IMR-90 (cell line): ENCODE results near the gene AKR7A2. TPM values are rescaled to one million over a fixed set of nuclear protein-coding genes. Genes with fewer than 3 reads are reported as not detected.

Source experiments
- ATAC-seq: fragments of 200-7000 bp; cut with Tn5 transposase; 2 replicates; pipeline ENCODE4 v1.9.1; 2020; ENCODE audit warnings: low read depth, mild to moderate bottlenecking, moderate library complexity
- BruUV-seq: library from RNA; stranded (reverse); fragments of 400-500 nt; replicated peaks from 2 replicates; lab custom pipeline; 2021; lab: Mats Ljungman, UMichigan
- CTCF ChIA-PET: fragments of 300-600 bp; formaldehyde crosslinking; extraction: SDS; loops from one replicate; lab custom pipeline; 2021; ENCODE audit warnings: antibody characterized with exemption; lab: Yijun Ruan, JAX
- POLR2A ChIA-PET: fragments of 300-600 bp; sonication (Branson Sonifier 250); formaldehyde crosslinking; loops from one replicate; lab custom pipeline; 2022; ENCODE audit warnings: antibody characterized with exemption; ENCODE audit not compliant: unreplicated experiment; lab: Charles Lee
- DNase-seq: peaks from one replicate; pipeline ENCODE4 v3.0.0; 2013
- H2AFZ ChIP-seq: replicated peaks from 2 replicates; pipeline ENCODE3; 2013; ENCODE audit warnings: low read length, mild to moderate bottlenecking; ENCODE audit not compliant: poor library complexity
- H2AK5ac ChIP-seq: 2 replicates; pipeline ENCODE4 v1.6.1; 2013; ENCODE audit warnings: low read depth, low read length, inconsistent platforms
- H2AK9ac ChIP-seq: replicated peaks from 2 replicates; pipeline ENCODE3; 2013; ENCODE audit warnings: mild to moderate bottlenecking, low read depth, low read length, moderate library complexity; ENCODE audit not compliant: poor library complexity
- H2BK120ac ChIP-seq: 2 replicates; pipeline ENCODE4 v1.6.1; 2013; ENCODE audit warnings: low read depth, low read length, inconsistent platforms
- H2BK15ac ChIP-seq: 3 replicates; pipeline ENCODE4 v1.6.1; 2013; ENCODE audit warnings: low read depth, low read length, inconsistent platforms
- H2BK20ac ChIP-seq: 2 replicates; pipeline ENCODE4 v1.6.1; 2013; ENCODE audit warnings: low read depth, mild to moderate bottlenecking, inconsistent platforms, low read length, moderate library complexity
- H2BK5ac ChIP-seq: 2 replicates; pipeline ENCODE4 v1.6.1; 2013; ENCODE audit warnings: mild to moderate bottlenecking, low read depth, low read length, inconsistent platforms; ENCODE audit not compliant: poor library complexity, severe bottlenecking
- H3K14ac ChIP-seq: replicated peaks from 2 replicates; pipeline ENCODE4 v1.6.1; 2013; ENCODE audit warnings: low read depth, low read length, inconsistent platforms
- H3K18ac ChIP-seq: 2 replicates; pipeline ENCODE4 v1.6.1; 2013; ENCODE audit warnings: low read depth, low read length, control low read depth
- H3K23ac ChIP-seq: 2 replicates; pipeline ENCODE4 v1.6.1; 2013; ENCODE audit warnings: low read depth, low read length, inconsistent platforms
- H3K27ac ChIP-seq: 2 replicates; pipeline ENCODE4 v1.5.1; 2013; ENCODE audit warnings: mild to moderate bottlenecking, control low read depth, low read length; ENCODE audit not compliant: insufficient read depth
- H3K27me3 ChIP-seq: 2 replicates; pipeline ENCODE4 v1.6.1; 2013; ENCODE audit warnings: low read length; ENCODE audit not compliant: control insufficient read depth, insufficient read depth
- H3K36me3 ChIP-seq: 2 replicates; pipeline ENCODE4 v1.6.1; 2013; ENCODE audit warnings: low read length, mixed read lengths; ENCODE audit not compliant: control insufficient read depth, insufficient read depth
- H3K4ac ChIP-seq: 2 replicates; pipeline ENCODE4 v1.6.1; 2013; ENCODE audit warnings: low read depth, low read length, inconsistent platforms
- H3K4me1 ChIP-seq: 2 replicates; pipeline ENCODE4 v1.6.1; 2013; ENCODE audit warnings: low read length, mixed read lengths; ENCODE audit not compliant: control insufficient read depth, insufficient read depth
- H3K4me2 ChIP-seq: 2 replicates; pipeline ENCODE4 v1.6.1; 2013; ENCODE audit warnings: low read depth, mild to moderate bottlenecking, control low read depth, low read length, moderate library complexity
- H3K4me3 ChIP-seq: 2 replicates; pipeline ENCODE4 v1.5.1; 2013; ENCODE audit warnings: low read depth, mild to moderate bottlenecking, control low read depth, low read length, moderate library complexity; ENCODE audit not compliant: insufficient read depth
- H3K56ac ChIP-seq: 2 replicates; pipeline ENCODE4 v1.6.1; 2013; ENCODE audit warnings: low read length, inconsistent platforms; ENCODE audit not compliant: insufficient read depth; ENCODE audit errors: extremely low read depth
- H3K79me1 ChIP-seq, 2 experiments: 2 replicates each; pipeline ENCODE4 v1.6.1; 2013; ENCODE audit warnings: low read length in 2 of 2, inconsistent platforms in 1 of 2, low read depth in 1 of 2
- H3K9ac ChIP-seq: 2 replicates; pipeline ENCODE4 v1.6.1; 2013; ENCODE audit warnings: low read depth, low read length, control low read depth
- H3K9me1 ChIP-seq: 2 replicates; pipeline ENCODE4 v1.6.1; 2013; ENCODE audit warnings: low read length, inconsistent platforms; ENCODE audit not compliant: insufficient read depth
- H3K9me3 ChIP-seq: 2 replicates; pipeline ENCODE4 v1.6.1; 2013; ENCODE audit warnings: low read length; ENCODE audit not compliant: control insufficient read depth, insufficient read depth
- H4K20me1 ChIP-seq: 2 replicates; pipeline ENCODE4 v1.6.1; 2013; ENCODE audit warnings: low read length, inconsistent platforms; ENCODE audit not compliant: insufficient read depth
- H4K5ac ChIP-seq: 2 replicates; pipeline ENCODE4 v1.6.1; 2013; ENCODE audit warnings: mild to moderate bottlenecking, low read depth, low read length, control low read depth
- H4K8ac ChIP-seq, 2 experiments: 2 replicates each; pipeline ENCODE4 v1.6.1; 2013; ENCODE audit warnings: low read depth in 2 of 2, low read length in 2 of 2, control low read depth in 1 of 2, inconsistent platforms in 1 of 2
- H4K91ac ChIP-seq: 2 replicates; pipeline ENCODE4 v1.6.1; 2013; ENCODE audit warnings: low read depth, low read length, inconsistent platforms; ENCODE audit not compliant: insufficient read depth
- BHLHE40 ChIP-seq: fragments of 150-350 bp; IDR thresholded peaks from 2 replicates; pipeline ENCODE4 v1.6.1; 2016; ENCODE audit warnings: mild to moderate bottlenecking, low read depth, low read length
- CEBPB ChIP-seq: IDR thresholded peaks from 2 replicates; pipeline ENCODE4 v1.6.1; 2012; ENCODE audit warnings: low read depth, low read length, improper control_type of control experiment
- CHD1 ChIP-seq: IDR thresholded peaks from 2 replicates; pipeline ENCODE4 v1.6.1; 2012; ENCODE audit warnings: low read depth, low read length, improper control_type of control experiment
- CTCF ChIP-seq: conservative IDR thresholded peaks from 2 replicates; pipeline ENCODE4 v1.5.1; 2012; ENCODE audit warnings: mild to moderate bottlenecking, low read depth, low read length, improper control_type of control experiment
- ELK1 ChIP-seq: fragments of 150-350 bp; IDR thresholded peaks from 2 replicates; pipeline ENCODE4 v1.6.1; 2016; ENCODE audit warnings: low read depth, mild to moderate bottlenecking, low read length, moderate library complexity, borderline replicate concordance
- FOS ChIP-seq: fragments of 150-350 bp; IDR thresholded peaks from 2 replicates; pipeline ENCODE4 v1.6.1; 2016; ENCODE audit warnings: low read depth, low read length
- MAFK ChIP-seq: IDR thresholded peaks from 2 replicates; pipeline ENCODE4 v1.6.1; 2012; ENCODE audit warnings: low read depth, low read length, improper control_type of control experiment
- MAZ ChIP-seq: IDR thresholded peaks from 2 replicates; pipeline ENCODE4 v1.6.1; 2012; ENCODE audit warnings: low read depth, mild to moderate bottlenecking, low read length, improper control_type of control experiment, moderate library complexity, borderline replicate concordance
- MXI1 ChIP-seq: IDR thresholded peaks from 2 replicates; pipeline ENCODE4 v1.6.1; 2012; ENCODE audit warnings: low read depth, mild to moderate bottlenecking, low read length, moderate library complexity, borderline replicate concordance
- NFE2L2 ChIP-seq: fragments of 150-350 bp; IDR thresholded peaks from 2 replicates; pipeline ENCODE4 v1.6.1; 2016; ENCODE audit warnings: low read depth, mild to moderate bottlenecking, low read length
- POLR2A ChIP-seq: IDR thresholded peaks from 2 replicates; pipeline ENCODE4 v1.6.1; 2012; ENCODE audit warnings: mild to moderate bottlenecking, low read depth, low read length
- RAD21 ChIP-seq: IDR thresholded peaks from 2 replicates; pipeline ENCODE4 v1.6.1; 2012; ENCODE audit warnings: low read length, improper control_type of control experiment
- RFX5 ChIP-seq: IDR thresholded peaks from 2 replicates; pipeline ENCODE4 v1.8.0; 2012; ENCODE audit warnings: low read depth, mild to moderate bottlenecking, low read length, moderate library complexity
- SMC3 ChIP-seq: fragments of 150-350 bp; IDR thresholded peaks from 2 replicates; pipeline ENCODE4 v1.6.1; 2016; ENCODE audit warnings: low read depth, mild to moderate bottlenecking, antibody characterized with exemption, low read length, moderate library complexity
- USF2 ChIP-seq: fragments of 150-350 bp; IDR thresholded peaks from 2 replicates; pipeline ENCODE4 v1.6.1; 2017; ENCODE audit warnings: mild to moderate bottlenecking, antibody characterized with exemption, low read length, low read depth
- WGBS, 2 experiments: methylation state at CpG; one replicate each; pipeline versions ENCODE4 v1.1.5 to v1.1.7; 2013; ENCODE audit warnings: missing lambda C conversion rate in 2 of 2; ENCODE audit not compliant: insufficient read length in 1 of 2; ENCODE audit errors: extremely low coverage in 2 of 2; 5-methylcytosine and 5-hydroxymethylcytosine counted together
- dilution Hi-C: fragments of 300-500 bp; cut with HindIII; formaldehyde crosslinking; loops from one replicate; pipeline ENCODE4 v1.14.3; 2018; ENCODE audit warnings: low sequenced_read_pairs; ENCODE audit not compliant: unreplicated experiment
- in situ Hi-C: fragments of 300-500 bp; cut with MboI; formaldehyde crosslinking; loops from 3 replicates; pipeline ENCODE4 v1.14.3; 2019; ENCODE audit warnings: low sequenced_read_pairs, inconsistent platforms, mixed read lengths
- intact Hi-C: fragments of 100-400 bp; cut with micrococcal nuclease; formaldehyde crosslinking; loops from 2 replicates; pipeline ENCODE4 v1.10.0; 2022
- polyA plus RNA-seq, 3 experiments: library from polyadenylated mRNA; depleted of rRNA; stranded (reverse); fragments of >200 nt; gene quantifications; 2 replicates each; pipeline ENCODE4 v1.2.3, GENCODE V29; 2012; ENCODE audit warnings: low replicate concordance in 1 of 3
- total RNA-seq: library from RNA; depleted of rRNA; stranded (reverse); fragments of >200 nt; gene quantifications from 2 replicates; pipeline ENCODE4 v1.2.3, GENCODE V29; 2012

The AKR7A2 gene
- total and polyA plus RNA-seq, 2 of the 4 experiments (the other 2 are of a cell fraction) = 55.8 to 60.2 TPM

- Histone ChIP-seq H2BK120ac (no peak overlapping the region), H2AK5ac (no peak overlapping the region), H3K36me3 (peaks cover 57% of the 10 kb centered on the region), H4K20me1 (no peaks in the 10 kb centered on the region; the same call in none of the 2 replicates), H3K4me1 (no peaks in the 10 kb centered on the region), H3K4ac (no peak overlapping the region), H2BK20ac (no peak overlapping the region), H3K4me2 (no peak overlapping the region), H3K9me1 (peaks cover 6% of the 10 kb centered on the region; the same call in 1 of the 2 replicates), H2BK5ac (no peak overlapping the region), H3K27me3 (no peaks in the 10 kb centered on the region), H2AFZ (no peak overlapping the region), H3K4me3 (no peak overlapping the region), H4K91ac (no peak overlapping the region), H3K9ac (no peak overlapping the region), H2BK15ac (no peak overlapping the region), H3K79me1 (peaks cover 4 to 19% of the 10 kb centered on the region in 2 experiments; a peak in 3 of 4 replicates), H3K14ac (no peak overlapping the region), H4K8ac (no peak overlapping the region), H3K56ac (no peak overlapping the region), H2AK9ac (no peak overlapping the region), H3K23ac (no peak overlapping the region), H3K9me3 (no peaks in the 10 kb centered on the region), H3K27ac (no peak overlapping the region), H4K5ac (no peak overlapping the region), H3K18ac (no peak overlapping the region)
- POLR2A ChIA-PET = no interaction called here
- dilution Hi-C loops (no loop called here), in situ Hi-C loops (no loop called here), intact Hi-C loops (no loop called here)
- no peak for ATAC-seq
- DNase-seq = no peak
- CTCF ChIA-PET = no interaction called here
- BruUV-seq = no TSS peak
- WGBS, 2 experiments = 98% methylated on average over 6 of the region's 9 CpGs; no CpG with 5 or more reads in 1 of the 2 experiments
- TF ChIP-seq SMC3 (no peak), RFX5 (no peak), CHD1 (no peak), NFE2L2 (no peak), CEBPB (no peak), RAD21 (no peak), BHLHE40 (no peak), MAFK (no peak), ELK1 (no peak), MXI1 (no peak), MAZ (no peak), FOS (no peak), USF2 (no peak), POLR2A (no peak), CTCF (no peak)
These were observed 12.7 kb upstream of the AKR7A2 start for GRCh38 chr1:19324665-19324990.
